ENCODE data around the gene SRD5A3. TPM values are rescaled to one million over a fixed set of nuclear protein-coding genes. Genes with fewer than 3 reads are reported as not detected.

SRD5A3 gene
- polyA plus RNA-seq, 1 donor from 2014 or later, result 6.2 TPM

- H2AFZ ChIP-seq (ENCODE audit: low read depth, low read length), result no peak overlapping the region
These were observed 7.6 kb upstream of the SRD5A3 start for GRCh38 chr4:55338486-55338885.

GRCh38 chr4:55340266-55340665 lies 5.8 kb upstream of the SRD5A3 start:
- no peaks in the 10 kb centered on the region for H4K20me1 ChIP-seq (ENCODE audit: insufficient read depth)
- H3K4me3 ChIP-seq (ENCODE audit: low read length), result no peak overlapping the region
- TF ChIP-seq EZH2 (IDR thresholded peaks at IDR 0.05; ENCODE audit: borderline replicate concordance, insufficient read depth, low read length, poor library complexity, severe bottlenecking) (no peak), CTCF (IDR thresholded peaks at IDR 0.05; ENCODE audit: poor library complexity, severe bottlenecking) (no peak), TAF1 (IDR thresholded peaks at IDR 0.05; ENCODE audit: low read depth) (no peak), RAD21 (conservative IDR thresholded peaks at IDR 0.05) (no peak), POLR2AphosphoS5 (IDR thresholded peaks at IDR 0.05) (no peak)
- no peaks in the 10 kb centered on the region for H3K9me2 ChIP-seq (ENCODE audit: insufficient read depth, low read length)
- H3F3A ChIP-seq (ENCODE audit: insufficient read depth, low read length, poor library complexity, severe bottlenecking), result no peaks in the 10 kb centered on the region
- H3K4me2 ChIP-seq (ENCODE audit: low read length), result no peak overlapping the region
- no peaks in the 10 kb centered on the region for H3K27me3 ChIP-seq (ENCODE audit: insufficient read depth, low read depth, low read length)
- no peak overlapping the region for H3K9ac ChIP-seq (ENCODE audit: low read length)
- H3K36me3 ChIP-seq (ENCODE audit: insufficient read depth, low read length), result no peaks in the 10 kb centered on the region
- no peak overlapping the region for H3K27ac ChIP-seq (ENCODE audit: low read length)
- no peak overlapping the region for H2AFZ ChIP-seq (ENCODE audit: low read depth, low read length)
- no peaks in the 10 kb centered on the region for H3K9me3 ChIP-seq (ENCODE audit: low read length)
- no peaks in the 10 kb centered on the region for H3K79me2 ChIP-seq (replicated peaks; ENCODE audit: insufficient read depth, low read length)

More at GRCh38 chr4:55338486-55338885, 7.6 kb upstream of the SRD5A3 start:
- no peaks in the 10 kb centered on the region for H3K36me3 ChIP-seq (ENCODE audit: insufficient read depth, low read length)
- no peak overlapping the region for H3K4me2 ChIP-seq (ENCODE audit: low read length)
- no peaks in the 10 kb centered on the region for H3K79me2 ChIP-seq (replicated peaks; ENCODE audit: insufficient read depth, low read length)
- no peaks in the 10 kb centered on the region for H4K20me1 ChIP-seq (ENCODE audit: insufficient read depth)
- H3K9me2 ChIP-seq (ENCODE audit: insufficient read depth, low read length), result no peaks in the 10 kb centered on the region
- no peak overlapping the region for H3K9ac ChIP-seq (ENCODE audit: low read length)
- no peaks in the 10 kb centered on the region for H3F3A ChIP-seq (ENCODE audit: insufficient read depth, low read length, poor library complexity, severe bottlenecking)
- TF ChIP-seq REST (IDR thresholded peaks at IDR 0.05; ENCODE audit: borderline replicate concordance) (no peak), RAD21 (conservative IDR thresholded peaks at IDR 0.05) (no peak), TAF1 (IDR thresholded peaks at IDR 0.05; ENCODE audit: low read depth) (no peak), MXI1 (conservative IDR thresholded peaks at IDR 0.05; ENCODE audit: poor library complexity, severe bottlenecking) (no peak), EZH2 (IDR thresholded peaks at IDR 0.05; ENCODE audit: borderline replicate concordance, insufficient read depth, low read length, poor library complexity, severe bottlenecking) (no peak), SMC3 (conservative IDR thresholded peaks at IDR 0.05; ENCODE audit: poor library complexity) (no peak), POLR2AphosphoS5 (IDR thresholded peaks at IDR 0.05) (no peak), EP300 (conservative IDR thresholded peaks at IDR 0.05; ENCODE audit: poor library complexity, severe bottlenecking) (no peak), CTCF (IDR thresholded peaks at IDR 0.05; ENCODE audit: poor library complexity, severe bottlenecking) (no peak)
- H3K27me3 ChIP-seq (ENCODE audit: insufficient read depth, low read depth, low read length), result no peaks in the 10 kb centered on the region
- no peak overlapping the region for H3K27ac ChIP-seq (ENCODE audit: low read length)
- no peak overlapping the region for H3K4me3 ChIP-seq (ENCODE audit: low read length)
- no peaks in the 10 kb centered on the region for H3K9me3 ChIP-seq (ENCODE audit: low read length)
